Measurements from ENCODE around the gene SARS2.

DNA sequence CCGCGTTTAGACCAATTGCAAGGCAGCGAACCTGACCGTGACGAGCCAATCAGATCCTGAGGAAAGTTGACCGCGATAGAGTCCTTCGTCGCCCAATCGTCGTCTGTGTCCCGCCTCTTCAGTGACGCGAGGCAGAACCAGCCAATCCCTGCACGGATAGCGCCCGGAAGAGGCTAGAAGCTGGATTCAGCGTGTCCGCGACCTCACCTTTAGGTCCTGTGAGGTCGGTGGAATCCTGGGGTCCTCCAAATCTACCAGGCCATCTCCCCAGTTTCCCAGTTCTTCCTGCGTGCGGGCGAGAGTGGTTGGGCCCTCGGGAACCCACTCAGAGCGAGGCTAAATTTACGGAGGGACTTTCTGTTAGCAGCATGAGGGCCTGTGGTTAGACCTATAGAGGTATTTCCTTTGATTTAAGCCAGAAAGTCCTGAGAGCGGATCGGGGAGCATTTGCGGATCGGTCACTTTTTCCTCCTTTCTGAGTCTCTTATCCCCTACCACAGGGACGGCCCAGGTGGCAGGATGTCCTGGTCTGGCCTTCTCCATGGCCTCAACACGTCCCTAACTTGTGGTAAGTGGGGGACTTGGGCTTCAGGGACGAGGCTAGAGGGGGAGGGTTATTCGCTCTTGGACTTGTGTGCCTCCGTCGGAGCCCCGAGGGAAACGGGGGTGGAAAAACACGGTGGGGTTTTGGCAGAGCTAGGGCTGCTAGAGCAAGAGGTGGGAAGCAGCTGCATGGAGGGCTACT, 385 bp upstream of the SARS2 start, which contains the start of gene MRPS12:
- TF ChIP-seq POLR2A (IDR thresholded peaks at IDR 0.05), result peak in 1 of 2 donors; percentile 12
- no peak for TF ChIP-seq CTCF (IDR thresholded peaks at IDR 0.05)
- no peak for TF ChIP-seq EP300 (IDR thresholded peaks at IDR 0.05)
- TF ChIP-seq POLR2AphosphoS5 (IDR thresholded peaks at IDR 0.05), result peak; percentile 45

Data from gastroesophageal sphincter (tissue), 3 donors.